Measurements from ENCODE around the gene CLCN7. TPM values are rescaled to one million over a fixed set of nuclear protein-coding genes. Genes with fewer than 3 reads are reported as not detected.

The CLCN7 gene
- total and polyA plus RNA-seq, 2 of the 13 experiments (the other 11 are each of a cell fraction or from before 2014, with no cell fraction given) = 24.6 to 25.1 TPM

- TF ChIP-seq ZNF646 (CRISPR knock-in tag; IDR thresholded peaks at IDR 0.05) (no peak), SALL2 (CRISPR knock-in tag; IDR thresholded peaks at IDR 0.05) (peak; percentile 75), CEBPG (CRISPR knock-in tag; IDR thresholded peaks at IDR 0.05) (no peak), NR0B2 (CRISPR knock-in tag; IDR thresholded peaks at IDR 0.05) (peak; percentile 97), ERF (CRISPR knock-in tag; IDR thresholded peaks at IDR 0.05) (peak; percentile 95; the same call in 1 of the 2 replicates), KAT2B (IDR thresholded peaks at IDR 0.05; ENCODE audit: borderline replicate concordance, low read depth, low read length) (no peak), RARG (CRISPR knock-in tag; IDR thresholded peaks at IDR 0.05; ENCODE audit: low read depth) (no peak), ZNF317 (CRISPR knock-in tag; IDR thresholded peaks at IDR 0.05) (no peak), ZFYVE20 (CRISPR knock-in tag; IDR thresholded peaks at IDR 0.05; ENCODE audit: borderline replicate concordance, low read depth) (no peak; the same call in 1 of the 2 replicates), ZFY (CRISPR knock-in tag; IDR thresholded peaks at IDR 0.05) (peak; percentile 99), KLF6 (CRISPR knock-in tag; IDR thresholded peaks at IDR 0.05) (peak; percentile 98), DDIT3 (CRISPR knock-in tag; IDR thresholded peaks at IDR 0.05) (no peak), ZNF318 (CRISPR knock-in tag; IDR thresholded peaks at IDR 0.05) (peak; percentile 89; the same call in 1 of the 2 replicates), ZBTB42 (CRISPR knock-in tag; IDR thresholded peaks at IDR 0.05) (no peak; the same call in 1 of the 2 replicates)
Measured at GRCh38 chr16:1474796-1475551, at the start of gene CLCN7 (continued).
